Thyroid gland (tissue), 4 donors: ENCODE measurements around the gene PRRT4. TPM values are rescaled to one million over a fixed set of nuclear protein-coding genes. Genes with fewer than 3 reads are reported as not detected.

Source experiments
- DNase-seq, 2 donors: peaks; one replicate each; pipeline ENCODE4 v3.0.0-alpha.2; 2019
- H3K27ac ChIP-seq, 3 donors: fragments of 200-600 bp; sonication (generic); 1 replicate in 2 of 3; 2 replicates in 1 of 3; pipeline ENCODE4 v1.5.1; 2016 to 2019; ENCODE audit warnings: mild to moderate bottlenecking in 1 of 3, moderate library complexity in 1 of 3
- H3K27me3 ChIP-seq: fragments of 200-600 bp; sonication (generic); one replicate; pipeline ENCODE4 v1.5.1; 2019
- H3K36me3 ChIP-seq, 2 donors: fragments of 200-600 bp; sonication (generic); one replicate each; pipeline ENCODE4 v1.5.1; 2016 to 2019
- H3K4me1 ChIP-seq, 2 donors: fragments of 200-600 bp; sonication (generic); one replicate each; pipeline ENCODE4 v1.5.1; 2017 to 2019
- H3K4me3 ChIP-seq, 3 donors: fragments of 200-600 bp; sonication (generic); replicated peaks in 1 of 3; 1 replicate in 2 of 3; 2 replicates in 1 of 3; pipeline ENCODE4 v1.5.1; 2016; ENCODE audit warnings: mild to moderate bottlenecking in 1 of 3
- H3K9me3 ChIP-seq: fragments of 200-600 bp; sonication (generic); one replicate; pipeline ENCODE4 v1.5.1; 2017
- POLR2A ChIP-seq, 2 donors: fragments of 450-650 bp; IDR thresholded peaks; one replicate each; pipeline ENCODE4 v1.6.1; 2017; ENCODE audit warnings: antibody characterized with exemption in 2 of 2, mild to moderate bottlenecking in 2 of 2, moderate library complexity in 1 of 2
- WGBS, 2 donors: methylation state at CpG; one replicate each; pipeline ENCODE4 v1.1.5; 2017; 5-methylcytosine and 5-hydroxymethylcytosine counted together
- intact Hi-C: fragments of 100-400 bp; cut with DNase I; formaldehyde crosslinking; loops from one replicate; pipeline ENCODE4 v1.15.1; 2023
- total RNA-seq, 4 donors: library from RNA; depleted of rRNA; stranded (reverse); fragments of >200 nt; gene quantifications; one replicate each; pipeline ENCODE4 v1.2.3, GENCODE V29; 2016
- TF ChIP-seq, protein P1 (sequence below), 6 experiments: fragments of 200-600 bp in 3 of 6; fragments of 450-650 bp in 3 of 6; sonication (generic) in 3 of 6; IDR thresholded peaks; one replicate each; pipeline ENCODE4 v1.5.1; 2016 to 2019; ENCODE audit warnings: antibody characterized with exemption in 6 of 6, mild to moderate bottlenecking in 2 of 6, inconsistent platforms in 1 of 6, moderate library complexity in 1 of 6

PRRT4 gene
- total RNA-seq, 4 donors from 2014 or later = 0.78 to 1.1 TPM; not detected in 2

DNA sequence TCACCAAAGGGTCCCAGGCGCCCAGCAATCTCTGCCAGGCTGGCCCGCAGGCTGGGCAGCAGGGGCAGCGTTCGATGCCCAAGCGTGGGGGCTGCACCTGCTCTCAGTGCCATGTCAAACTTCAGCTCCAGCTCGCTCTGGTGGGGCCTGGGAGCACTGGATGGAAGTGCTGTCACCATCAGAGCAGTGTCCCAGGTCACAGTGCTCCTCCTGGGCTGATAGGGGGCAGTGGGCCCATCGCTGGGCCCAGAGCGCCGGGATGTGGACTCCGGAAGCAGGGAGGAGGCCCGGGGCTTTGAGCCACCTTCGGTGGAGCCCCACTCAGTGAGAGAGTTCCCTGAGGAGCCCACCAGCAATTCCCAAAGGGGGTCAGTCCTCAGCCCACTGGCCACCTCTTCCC lies 2.2 kb downstream of the PRRT4 start:
- Histone ChIP-seq H3K9me3 (no peaks in the 10 kb centered on the region), H3K4me3 (no peak overlapping the region), H3K36me3 (no peaks in the 10 kb centered on the region), H3K27ac (no peak overlapping the region), H3K4me1 (peaks cover 10 to 11% of the 10 kb centered on the region in 2 donors), H3K27me3 (no peaks in the 10 kb centered on the region)
- DNase-seq = no peak
- WGBS, 2 donors = 97 to 100% methylated on average over 4 to 6 of the region's 12 CpGs
- TF ChIP-seq, protein P1, sequence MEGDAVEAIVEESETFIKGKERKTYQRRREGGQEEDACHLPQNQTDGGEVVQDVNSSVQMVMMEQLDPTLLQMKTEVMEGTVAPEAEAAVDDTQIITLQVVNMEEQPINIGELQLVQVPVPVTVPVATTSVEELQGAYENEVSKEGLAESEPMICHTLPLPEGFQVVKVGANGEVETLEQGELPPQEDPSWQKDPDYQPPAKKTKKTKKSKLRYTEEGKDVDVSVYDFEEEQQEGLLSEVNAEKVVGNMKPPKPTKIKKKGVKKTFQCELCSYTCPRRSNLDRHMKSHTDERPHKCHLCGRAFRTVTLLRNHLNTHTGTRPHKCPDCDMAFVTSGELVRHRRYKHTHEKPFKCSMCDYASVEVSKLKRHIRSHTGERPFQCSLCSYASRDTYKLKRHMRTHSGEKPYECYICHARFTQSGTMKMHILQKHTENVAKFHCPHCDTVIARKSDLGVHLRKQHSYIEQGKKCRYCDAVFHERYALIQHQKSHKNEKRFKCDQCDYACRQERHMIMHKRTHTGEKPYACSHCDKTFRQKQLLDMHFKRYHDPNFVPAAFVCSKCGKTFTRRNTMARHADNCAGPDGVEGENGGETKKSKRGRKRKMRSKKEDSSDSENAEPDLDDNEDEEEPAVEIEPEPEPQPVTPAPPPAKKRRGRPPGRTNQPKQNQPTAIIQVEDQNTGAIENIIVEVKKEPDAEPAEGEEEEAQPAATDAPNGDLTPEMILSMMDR (IDR thresholded peaks at IDR 0.05) = no peak
- intact Hi-C loops = no loop called here

DNA sequence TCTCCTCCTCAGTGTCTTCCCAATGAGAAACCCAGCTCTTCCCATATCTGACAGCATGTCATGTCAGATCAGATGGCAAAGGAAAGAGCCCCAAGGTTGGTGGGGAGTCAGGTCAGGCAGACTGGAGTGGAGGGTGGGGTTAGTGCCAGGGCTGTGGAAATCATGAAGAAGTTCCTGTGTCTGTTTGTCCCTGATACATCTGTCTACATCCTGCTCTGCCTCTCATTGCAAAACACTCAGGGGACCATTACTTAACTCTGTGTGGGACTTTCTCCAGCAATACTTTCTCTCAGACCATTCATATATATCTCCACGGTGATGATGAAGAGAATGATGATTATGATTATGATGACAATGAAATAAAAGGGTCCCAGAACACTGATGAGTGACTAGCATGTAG lies 3.3 kb downstream of the PRRT4 start:
- no peak overlapping the region for H3K4me3 ChIP-seq
- 70 to 98% methylated on average over 1 of the region's 1 CpG for WGBS, 2 donors
- intact Hi-C loops = no loop called here
- no peak for DNase-seq
- H3K36me3 ChIP-seq = no peaks in the 10 kb centered on the region
- peaks cover 10 to 11% of the 10 kb centered on the region in 2 donors for H3K4me1 ChIP-seq
- H3K27ac ChIP-seq = no peak overlapping the region
- no peak for TF ChIP-seq POLR2A (IDR thresholded peaks at IDR 0.05)
- TF ChIP-seq, protein P1 (IDR thresholded peaks at IDR 0.05) = no peak
- no peaks in the 10 kb centered on the region for H3K9me3 ChIP-seq
- H3K27me3 ChIP-seq = no peaks in the 10 kb centered on the region

DNA sequence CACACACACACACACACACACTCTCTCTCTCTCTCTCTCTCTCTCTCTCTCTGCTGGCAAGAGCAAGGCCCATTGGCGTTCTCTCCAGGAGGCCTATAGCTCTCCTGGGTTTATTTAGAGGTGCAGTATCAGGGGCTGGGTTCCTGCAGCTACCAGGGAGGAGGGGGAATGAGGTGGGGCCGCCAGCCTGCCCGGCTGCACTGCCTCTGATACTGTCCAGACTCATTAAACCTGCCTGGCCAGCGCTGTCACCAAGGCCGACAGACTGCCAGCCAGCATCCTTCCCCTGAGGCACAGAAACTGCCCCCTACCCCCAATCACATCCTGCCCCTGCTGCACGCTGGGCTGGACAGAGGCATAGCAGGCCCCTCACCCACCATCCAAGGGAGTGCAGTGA lies 4.3 kb downstream of the PRRT4 start:
- H3K4me1 ChIP-seq = peaks cover 10 to 14% of the 10 kb centered on the region in 2 donors
- WGBS, 2 donors = 63 to 80% methylated on average over 4 to 6 of the region's 6 CpGs
- H3K4me3 ChIP-seq = no peak overlapping the region
- DNase-seq = no peak
- intact Hi-C loops = no loop called here
- no peaks in the 10 kb centered on the region for H3K9me3 ChIP-seq
- no peak for TF ChIP-seq POLR2A (IDR thresholded peaks at IDR 0.05)
- TF ChIP-seq, protein P1 (IDR thresholded peaks at IDR 0.05) = no peak
- no peaks in the 10 kb centered on the region for H3K27me3 ChIP-seq
- no peaks in the 10 kb centered on the region for H3K36me3 ChIP-seq
- H3K27ac ChIP-seq = no peak overlapping the region

DNA sequence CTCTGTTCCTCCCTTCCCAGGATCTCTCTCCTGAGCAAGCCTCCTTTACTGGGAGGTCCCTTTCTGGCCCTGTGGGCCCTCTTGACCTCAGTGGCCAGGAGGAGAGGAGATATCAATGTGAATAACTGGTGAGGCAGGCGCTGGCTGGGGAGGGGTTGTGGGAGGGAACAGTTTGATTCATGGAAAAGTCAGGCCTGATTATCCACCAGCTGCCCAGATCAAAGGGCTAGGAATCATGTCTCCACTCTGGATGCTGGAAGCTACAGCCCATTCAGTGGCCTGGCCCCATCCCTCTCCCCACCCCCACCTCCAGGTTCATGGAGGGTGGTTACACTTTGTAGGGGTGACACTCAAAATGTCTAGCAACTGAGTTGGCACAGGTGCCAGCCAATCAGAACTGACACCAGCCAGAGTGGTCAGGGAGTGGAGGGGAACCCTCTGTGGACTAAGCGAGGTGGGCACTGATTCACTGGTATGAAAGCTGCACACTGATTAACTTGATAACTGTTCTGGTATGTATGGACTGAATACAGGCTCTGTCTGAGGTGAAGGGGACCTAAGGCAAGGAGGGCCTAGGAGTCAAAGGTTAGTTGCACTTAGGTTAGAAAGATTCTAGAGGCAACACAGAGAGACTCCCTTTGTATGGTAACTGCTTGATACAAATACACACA lies 4.8 kb downstream of the PRRT4 start:
- no peak for TF ChIP-seq POLR2A (IDR thresholded peaks at IDR 0.05)
- TF ChIP-seq, protein P1 (IDR thresholded peaks at IDR 0.05) = no peak
- Histone ChIP-seq H3K27ac (no peak overlapping the region), H3K36me3 (no peaks in the 10 kb centered on the region), H3K4me3 (no peak overlapping the region), H3K27me3 (no peaks in the 10 kb centered on the region), H3K4me1 (peaks cover 6 to 17% of the 10 kb centered on the region in 2 donors), H3K9me3 (no peaks in the 10 kb centered on the region)
- intact Hi-C loops = no loop called here
- no peak for DNase-seq
- 82 to 100% methylated on average over 2 of the region's 2 CpGs for WGBS, 2 donors

DNA sequence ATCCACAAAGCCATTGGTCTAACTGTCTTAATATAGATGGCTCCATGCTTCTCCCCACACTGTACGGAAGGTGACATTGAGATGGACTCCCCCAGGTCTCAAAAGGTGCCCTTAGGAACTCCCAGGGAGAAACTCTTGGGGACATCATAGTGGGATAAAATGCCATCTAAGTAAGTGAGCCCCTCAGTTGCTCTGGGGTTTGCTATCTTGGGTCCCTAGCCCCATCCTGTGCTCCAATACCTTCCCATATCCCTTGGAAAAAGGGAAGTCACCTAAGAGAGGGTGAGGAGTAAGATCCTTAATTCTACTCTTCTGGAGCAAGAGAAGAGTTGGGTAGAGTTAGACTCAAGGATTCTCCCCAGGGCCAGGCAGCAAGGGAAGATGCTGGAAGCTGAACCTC lies 7.9 kb downstream of the PRRT4 start:
- Histone ChIP-seq H3K4me3 (no peak overlapping the region), H3K4me1 (peaks cover 0 to 12% of the 10 kb centered on the region in 2 donors), H3K36me3 (no peaks in the 10 kb centered on the region), H3K9me3 (no peaks in the 10 kb centered on the region), H3K27me3 (peaks cover 8% of the 10 kb centered on the region), H3K27ac (no peak overlapping the region)
- TF ChIP-seq, protein P1 (IDR thresholded peaks at IDR 0.05) = no peak
- no peak for TF ChIP-seq POLR2A (IDR thresholded peaks at IDR 0.05)
- intact Hi-C loops = no loop called here
- no peak for DNase-seq
- WGBS, 2 donors = 91 to 94% methylated on average over 1 of the region's 1 CpG
